NCI-H2227 (cell line): ENCODE measurements around the gene FEM1A.
A peak's percentile ranks its signal among the peaks of the same experiment; 100 is the strongest.
"Not testable (repeated sequence)": the region's sequence is repeated elsewhere in the genome, so short reads cannot be mapped to it uniquely, and the experiment has no call there.

Experiments
- DNase-seq: peaks from one replicate; lab custom pipeline; 2025; ENCODE audit not compliant: unreplicated experiment; lab: John Stamatoyannopoulos, UW

FEM1A gene

DNA sequence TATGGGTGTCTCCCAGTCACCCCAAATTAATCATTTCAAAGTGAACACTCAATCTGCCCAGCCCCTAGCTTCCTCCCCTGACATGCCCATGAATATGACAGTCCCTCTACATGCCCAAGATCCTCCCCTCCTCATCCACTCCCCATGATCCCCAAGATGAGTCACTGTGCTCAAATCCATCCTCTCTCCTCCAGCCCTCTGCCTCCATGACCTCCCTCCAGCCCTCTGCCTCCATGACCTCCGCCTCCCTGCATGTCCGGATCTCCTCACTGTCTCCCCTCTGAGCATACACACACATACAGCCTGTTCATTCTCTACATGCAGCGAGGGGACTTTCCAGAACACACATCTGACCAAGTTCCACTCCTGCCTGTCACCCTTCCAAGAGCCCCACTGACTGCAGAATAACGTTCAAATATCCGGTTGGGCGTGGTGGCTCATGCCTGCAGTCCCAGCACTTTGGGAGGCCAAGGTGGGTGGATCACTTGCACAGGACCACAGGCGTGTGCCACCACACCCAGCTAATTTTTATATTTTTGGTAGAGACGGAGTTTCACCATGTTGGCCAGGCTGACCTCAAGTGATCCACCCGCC is 18.4 kb upstream of the FEM1A start:
- DNase-seq = no peak

DNA sequence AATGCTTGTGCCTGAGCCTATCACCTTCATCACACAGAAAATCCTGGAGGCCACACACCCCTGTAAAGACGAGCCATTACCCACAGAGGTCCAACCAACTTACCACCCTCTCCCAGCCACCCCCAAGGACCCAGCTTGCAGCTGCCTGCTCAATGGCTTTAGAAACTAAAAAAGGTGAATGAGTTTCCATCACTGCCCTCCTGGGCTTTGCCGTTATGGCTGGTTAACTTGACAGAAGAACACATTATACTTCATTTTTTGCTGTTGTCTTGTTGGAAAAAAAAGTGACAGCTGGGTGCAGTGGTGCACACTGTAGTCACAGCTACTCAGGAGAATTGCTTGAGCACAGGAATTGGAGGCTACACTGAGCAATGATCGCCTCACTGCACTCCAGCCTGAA is 17.4 kb upstream of the FEM1A start:
- DNase-seq = no peak

DNA sequence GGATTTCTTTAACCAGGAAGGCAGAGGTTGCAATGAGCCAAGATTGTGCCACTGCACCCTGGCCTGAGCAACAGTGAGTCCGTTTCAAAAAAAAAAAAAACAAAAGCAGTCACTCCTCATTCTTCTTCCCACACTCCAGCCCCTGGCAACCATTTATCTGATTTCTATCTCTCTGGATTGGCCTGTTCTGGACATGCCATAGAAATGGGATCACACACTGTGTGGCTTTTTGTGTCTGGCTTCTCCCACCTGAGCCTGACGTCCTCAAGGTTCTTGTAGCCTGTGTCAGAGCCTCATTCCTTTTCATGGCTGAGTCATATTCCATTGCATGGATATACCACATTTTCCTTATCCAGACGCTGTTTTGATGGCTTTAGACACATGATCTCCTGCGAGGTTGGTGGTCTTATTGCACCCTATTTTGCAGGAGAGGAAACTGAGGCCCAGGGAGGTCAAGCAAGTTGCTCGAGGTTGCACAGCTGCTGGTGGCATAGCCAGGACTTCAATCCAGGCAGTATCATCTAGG is 15.8 kb upstream of the FEM1A start:
- no peak for DNase-seq

DNA sequence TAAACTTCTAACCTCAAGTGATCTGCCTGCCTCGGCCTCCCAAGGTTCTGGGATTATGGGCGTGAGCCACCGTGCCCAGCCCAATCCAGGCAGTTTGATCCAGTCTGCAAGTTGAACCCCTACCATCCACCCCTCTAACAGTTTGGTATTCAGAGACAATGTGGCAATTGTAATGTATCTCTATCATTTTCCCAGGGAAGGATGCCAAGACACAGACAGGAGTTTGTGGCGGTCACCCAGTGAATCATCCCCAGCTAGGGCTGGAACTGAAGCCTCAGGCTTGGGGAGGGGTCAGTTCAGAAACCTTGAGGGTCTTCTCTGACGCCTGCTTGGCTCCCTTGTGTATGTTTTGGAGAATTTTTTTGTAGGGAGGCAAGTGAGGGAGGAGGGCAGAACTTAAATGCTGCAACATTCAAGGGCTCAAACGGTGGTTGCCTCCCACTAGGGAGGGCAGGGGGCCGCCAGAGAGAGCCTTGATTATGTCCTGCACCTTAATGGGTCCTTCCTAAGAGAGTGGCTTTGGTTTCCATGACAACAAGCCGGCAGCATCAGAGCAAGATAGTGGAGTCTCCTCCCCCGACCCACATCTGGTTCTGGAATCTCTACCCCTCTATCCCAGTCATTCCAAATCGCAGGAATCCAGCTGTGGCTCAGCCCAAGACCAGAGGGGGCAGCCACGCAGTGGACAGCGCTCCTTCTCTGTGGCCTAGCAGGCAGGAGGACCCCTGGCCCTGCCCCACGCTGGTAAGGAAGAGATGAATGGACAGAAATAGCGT is 14.9 kb upstream of the FEM1A start:
- peak; percentile 87 for DNase-seq

DNA sequence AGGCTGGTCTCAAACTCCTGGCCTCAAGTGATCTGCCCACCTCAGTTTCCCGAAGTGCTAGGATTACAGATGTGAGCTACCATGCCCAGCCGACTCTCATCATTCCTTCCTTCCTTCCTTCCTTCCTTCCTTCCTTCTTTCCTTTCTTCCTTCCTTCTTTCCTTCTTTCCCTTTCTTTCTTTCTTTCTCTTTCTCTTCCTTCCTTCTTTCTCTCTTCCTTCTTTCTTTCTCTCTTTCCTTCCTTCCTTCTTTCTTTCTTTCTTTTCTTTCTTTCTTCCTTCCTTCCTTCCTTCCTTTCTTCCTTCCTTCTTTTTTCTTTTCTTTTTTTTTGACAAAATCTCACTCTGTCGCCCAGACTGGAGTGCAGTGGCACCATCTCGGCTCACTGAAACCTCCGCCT is 13.4 kb upstream of the FEM1A start:
- not testable (repeated sequence) for DNase-seq

DNA sequence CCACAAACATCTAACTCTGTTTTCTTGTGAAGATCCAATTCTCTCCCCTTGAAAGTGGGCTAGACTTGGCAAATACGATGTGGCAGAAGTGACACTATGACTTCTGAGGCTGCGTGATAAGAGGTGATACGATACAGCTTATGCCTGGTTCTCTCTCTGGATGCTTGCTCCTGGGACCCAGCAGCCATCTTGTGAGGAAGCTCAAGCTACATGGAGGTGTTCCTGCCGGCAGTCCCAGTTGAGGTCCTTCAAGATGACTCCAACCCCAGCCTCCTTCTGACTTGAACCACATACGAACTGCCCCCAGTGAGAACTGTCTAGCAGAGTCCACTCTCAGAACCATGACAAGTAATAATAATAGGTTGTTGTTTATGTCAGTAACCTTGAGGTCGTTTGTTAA is 10.7 kb upstream of the FEM1A start:
- DNase-seq = no peak

DNA sequence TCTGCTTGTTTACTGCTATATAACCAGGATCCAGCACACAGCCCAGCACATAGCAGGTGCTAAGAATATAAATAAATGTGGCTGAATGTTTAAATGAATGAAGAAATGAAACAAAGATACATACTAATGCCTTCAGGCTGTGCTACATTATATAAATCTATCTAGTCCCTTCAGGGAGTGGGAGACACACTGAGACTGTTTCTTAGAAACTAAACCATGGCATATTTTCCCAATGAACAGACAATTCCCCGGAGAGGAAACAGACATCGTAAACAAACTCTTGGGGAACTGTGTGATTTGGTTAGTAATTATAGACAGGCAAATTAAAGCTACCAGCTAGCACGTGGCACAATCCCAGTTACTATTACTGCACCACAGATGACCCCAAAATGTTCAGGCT is 9.7 kb upstream of the FEM1A start:
- no peak for DNase-seq

DNA sequence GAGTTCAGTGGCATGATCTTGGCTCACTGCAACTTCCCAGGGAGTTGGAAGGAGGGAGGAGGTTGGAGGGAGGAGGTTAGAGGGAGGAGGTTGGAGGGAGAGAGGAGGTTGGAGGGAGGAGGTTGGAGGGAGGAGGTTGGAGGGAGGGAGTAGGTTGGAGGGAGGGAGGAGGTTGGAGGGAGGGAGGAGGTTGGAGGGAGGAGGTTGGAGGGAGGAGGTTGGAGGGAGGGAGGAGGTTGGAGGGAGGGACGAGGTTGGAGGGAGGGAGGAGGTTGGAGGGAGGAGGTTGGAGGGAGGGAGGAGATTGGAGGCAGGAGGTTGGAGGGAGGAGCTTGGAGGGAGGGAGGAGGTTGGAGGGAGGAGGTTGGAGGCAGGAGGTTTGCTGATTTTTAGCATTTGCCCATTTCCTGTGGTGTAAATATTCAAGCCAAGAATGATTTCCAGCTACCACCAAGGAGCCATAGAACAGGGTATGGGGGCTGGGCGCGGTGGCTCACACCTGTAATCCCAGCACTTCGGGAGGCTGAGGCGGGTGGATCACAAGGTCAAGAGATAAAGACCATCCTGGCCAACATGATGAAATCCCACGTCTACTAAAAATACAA is 5.0 kb upstream of the FEM1A start:
- not testable (repeated sequence) for DNase-seq

DNA sequence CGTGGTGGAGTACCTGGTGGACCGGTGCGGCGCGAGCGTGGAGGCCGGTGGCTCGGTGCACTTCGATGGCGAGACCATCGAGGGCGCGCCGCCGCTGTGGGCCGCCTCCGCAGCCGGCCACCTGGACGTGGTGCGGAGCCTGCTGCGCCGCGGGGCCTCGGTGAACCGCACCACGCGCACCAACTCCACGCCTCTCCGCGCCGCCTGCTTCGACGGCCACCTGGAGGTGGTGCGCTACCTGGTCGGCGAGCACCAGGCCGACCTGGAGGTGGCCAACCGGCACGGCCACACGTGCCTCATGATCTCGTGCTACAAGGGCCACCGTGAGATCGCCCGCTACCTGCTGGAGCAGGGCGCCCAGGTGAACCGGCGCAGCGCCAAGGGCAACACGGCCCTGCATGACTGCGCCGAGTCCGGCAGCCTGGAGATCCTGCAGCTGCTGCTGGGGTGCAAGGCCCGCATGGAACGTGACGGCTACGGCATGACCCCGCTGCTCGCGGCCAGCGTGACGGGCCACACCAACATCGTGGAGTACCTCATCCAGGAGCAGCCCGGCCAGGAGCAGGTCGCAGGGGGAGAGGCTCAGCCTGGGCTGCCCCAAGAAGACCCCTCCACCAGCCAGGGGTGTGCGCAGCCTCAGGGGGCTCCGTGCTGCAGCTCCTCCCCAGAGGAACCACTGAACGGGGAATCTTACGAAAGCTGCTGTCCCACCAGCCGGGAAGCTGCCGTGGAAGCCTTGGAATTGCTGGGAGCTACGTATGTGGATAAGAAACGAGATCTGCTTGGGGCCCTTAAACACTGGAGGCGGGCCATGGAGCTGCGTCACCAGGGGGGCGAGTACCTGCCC is 708 bp downstream of the FEM1A start:
- DNase-seq = not testable (repeated sequence)

DNA sequence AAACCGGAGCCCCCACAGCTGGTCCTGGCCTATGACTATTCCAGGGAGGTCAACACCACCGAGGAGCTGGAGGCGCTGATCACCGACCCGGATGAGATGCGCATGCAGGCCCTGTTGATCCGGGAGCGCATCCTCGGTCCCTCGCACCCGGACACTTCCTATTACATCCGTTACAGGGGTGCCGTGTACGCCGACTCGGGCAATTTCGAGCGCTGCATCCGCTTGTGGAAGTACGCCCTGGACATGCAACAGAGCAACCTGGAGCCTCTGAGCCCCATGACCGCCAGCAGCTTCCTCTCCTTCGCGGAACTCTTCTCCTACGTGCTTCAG is 1.3 kb downstream of the FEM1A start:
- DNase-seq = not testable (repeated sequence)

DNA sequence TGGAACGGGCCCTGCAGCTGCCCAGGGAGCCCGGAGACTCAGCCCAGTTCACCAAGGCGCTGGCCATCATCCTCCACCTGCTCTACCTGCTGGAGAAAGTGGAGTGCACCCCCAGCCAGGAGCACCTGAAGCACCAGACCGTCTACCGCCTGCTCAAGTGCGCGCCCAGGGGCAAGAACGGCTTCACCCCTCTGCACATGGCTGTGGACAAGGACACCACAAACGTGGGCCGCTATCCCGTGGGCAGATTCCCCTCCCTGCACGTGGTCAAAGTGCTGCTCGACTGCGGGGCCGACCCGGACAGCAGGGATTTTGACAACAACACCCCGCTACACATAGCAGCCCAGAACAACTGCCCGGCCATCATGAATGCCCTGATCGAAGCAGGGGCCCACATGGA is 1.7 kb downstream of the FEM1A start:
- not testable (repeated sequence) for DNase-seq

DNA sequence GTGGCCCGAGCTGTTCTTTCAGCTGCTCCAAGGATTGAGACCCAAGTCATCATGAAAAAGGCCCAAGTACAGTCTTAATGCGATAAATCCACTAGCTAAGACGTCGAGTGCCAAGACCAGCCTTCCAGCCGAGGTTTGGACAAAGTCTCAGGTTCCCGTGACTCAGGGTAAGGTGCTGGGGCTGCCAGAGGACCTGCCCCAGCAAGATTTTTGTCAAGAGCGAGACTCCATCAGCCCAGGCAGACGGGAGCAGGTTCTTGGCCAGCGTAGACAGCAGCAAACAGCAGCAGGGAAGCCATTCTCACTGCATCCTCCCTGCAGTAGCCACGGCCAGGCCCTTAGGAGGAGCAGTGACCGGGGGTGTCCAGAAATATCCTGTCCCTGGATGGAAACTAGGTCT is 3.4 kb downstream of the FEM1A start:
- DNase-seq = no peak

DNA sequence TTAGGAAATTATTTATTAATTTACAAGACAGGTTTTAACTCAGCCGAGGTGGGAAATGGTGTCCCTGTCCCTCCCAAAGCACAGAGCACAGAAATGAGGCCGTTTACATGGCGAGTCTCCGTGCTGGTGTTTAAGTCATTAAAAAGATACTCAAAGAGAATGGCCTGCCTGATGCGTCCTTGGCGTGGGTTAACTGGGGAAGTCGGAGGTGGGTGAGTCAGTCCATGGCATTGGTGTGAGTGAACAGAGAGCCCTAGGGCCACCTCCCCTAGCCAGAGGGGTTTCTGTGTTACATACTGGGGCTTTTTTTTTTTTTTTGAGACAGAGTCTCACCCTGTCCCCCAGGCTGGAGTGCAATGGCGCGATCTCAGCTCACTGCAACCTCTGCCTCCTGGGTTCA is 3.9 kb downstream of the FEM1A start:
- no peak for DNase-seq

DNA sequence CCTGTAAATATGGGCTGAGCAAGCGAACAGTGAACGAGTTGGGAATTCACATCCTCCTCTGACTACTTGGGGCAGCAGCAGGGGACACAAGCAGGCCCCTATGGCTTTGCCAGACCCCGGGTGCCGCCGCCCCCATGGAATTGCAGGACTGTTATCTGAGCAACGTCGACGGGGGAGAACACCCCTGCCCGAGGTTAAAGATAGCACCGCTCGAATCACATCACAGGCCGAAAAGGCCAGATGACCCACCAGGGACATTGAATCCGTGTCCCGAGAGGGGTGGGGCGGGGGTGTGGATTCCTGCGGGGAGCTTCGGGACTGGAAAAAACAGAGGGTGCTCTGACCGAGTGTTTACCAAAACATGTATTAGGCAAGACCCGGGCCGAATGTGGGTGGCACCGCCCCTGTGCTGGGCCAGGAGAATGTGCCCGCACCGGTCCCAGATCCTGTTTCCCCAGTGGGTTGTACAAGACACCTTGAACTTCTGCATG is 9.1 kb downstream of the FEM1A start:
- no peak for DNase-seq

DNA sequence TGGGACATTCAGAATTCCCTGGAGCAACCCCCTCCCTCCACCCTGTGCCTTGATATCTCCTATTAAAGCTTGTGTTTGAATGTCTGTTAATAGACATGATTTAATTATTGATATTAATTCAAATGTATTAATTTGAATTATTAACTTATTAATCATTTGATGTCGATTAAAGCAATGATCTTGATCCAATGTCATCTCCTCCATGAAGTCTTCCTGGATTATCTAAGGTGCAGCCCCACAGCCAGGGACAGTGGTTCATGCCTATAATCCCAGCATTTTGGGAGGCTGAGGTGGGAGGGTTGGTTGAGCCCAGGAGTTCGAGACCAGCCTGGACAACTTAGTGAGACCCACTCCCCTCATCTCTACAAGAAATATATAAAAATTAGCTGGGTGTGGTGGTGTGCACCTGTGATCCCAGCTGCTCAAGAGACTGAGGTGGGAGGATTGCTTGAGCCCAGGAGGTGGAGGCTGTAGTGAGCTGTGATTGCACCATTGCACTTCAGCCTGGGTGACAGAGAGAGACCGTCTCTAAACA is 9.6 kb downstream of the FEM1A start:
- DNase-seq = no peak

DNA sequence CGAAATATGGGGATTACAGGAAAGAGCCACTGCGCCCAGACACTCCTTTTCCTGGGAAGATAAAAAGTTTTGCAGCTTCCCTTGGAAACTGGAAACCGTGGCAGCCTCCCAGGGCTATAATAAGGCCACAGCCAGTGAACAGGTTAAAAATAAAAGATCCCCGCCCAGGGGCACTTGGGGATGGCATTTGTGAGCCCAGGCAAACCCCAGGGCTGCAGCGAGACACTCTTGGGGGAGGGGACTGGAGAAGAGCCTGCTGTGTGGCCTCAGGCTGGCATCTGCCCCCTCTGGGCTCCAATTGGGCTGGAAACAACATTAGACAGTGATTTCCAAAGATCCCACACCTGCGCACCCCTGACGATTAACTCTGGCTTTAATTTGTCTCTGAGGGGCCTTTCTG is 11.2 kb downstream of the FEM1A start:
- DNase-seq = no peak

DNA sequence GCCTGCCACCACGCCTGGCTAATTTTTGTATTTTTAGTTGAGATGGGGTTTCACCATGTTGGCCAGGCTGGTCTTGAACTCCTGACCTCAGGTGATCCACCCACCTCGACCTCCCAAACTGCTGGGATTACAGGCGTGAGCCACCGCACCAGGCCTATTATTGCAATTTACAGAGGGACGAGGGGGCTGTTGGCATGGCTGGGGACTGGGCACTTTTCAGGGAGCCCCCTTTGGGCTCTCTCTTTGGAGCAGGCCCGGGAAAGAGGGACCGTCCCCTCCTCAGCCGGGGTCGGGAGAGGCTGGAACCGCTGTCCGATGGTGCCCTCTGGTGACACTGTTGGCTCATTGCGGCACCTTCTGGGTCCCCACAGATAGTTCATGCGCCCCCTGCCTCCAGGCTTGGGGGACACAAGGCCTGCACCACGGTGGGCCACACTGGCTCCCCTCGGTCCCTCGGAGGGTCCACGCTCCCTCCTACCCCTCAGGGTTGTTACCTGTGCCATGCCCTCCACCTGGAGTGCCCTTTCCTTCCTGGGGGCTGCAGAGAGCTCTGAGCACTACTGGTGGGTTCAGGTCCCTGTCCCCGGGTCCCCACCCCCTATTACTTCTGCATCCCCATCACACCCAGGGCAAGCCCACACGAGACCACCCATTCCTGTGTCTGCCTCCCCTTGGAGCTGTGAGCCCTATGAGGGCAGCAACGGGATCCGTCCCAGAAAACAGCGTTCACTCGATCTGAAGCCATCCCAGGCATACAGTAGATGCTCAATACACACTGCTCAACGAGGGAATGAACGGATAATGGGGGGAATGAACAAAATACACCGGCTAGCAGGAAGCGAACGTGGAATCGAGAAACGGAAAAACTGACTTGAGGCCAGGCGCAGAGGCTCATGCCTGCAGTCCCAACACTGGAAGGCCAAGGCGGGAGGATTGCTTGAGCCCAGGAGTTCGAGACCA is 12.5 kb downstream of the FEM1A start:
- peak; percentile 76 for DNase-seq

DNA sequence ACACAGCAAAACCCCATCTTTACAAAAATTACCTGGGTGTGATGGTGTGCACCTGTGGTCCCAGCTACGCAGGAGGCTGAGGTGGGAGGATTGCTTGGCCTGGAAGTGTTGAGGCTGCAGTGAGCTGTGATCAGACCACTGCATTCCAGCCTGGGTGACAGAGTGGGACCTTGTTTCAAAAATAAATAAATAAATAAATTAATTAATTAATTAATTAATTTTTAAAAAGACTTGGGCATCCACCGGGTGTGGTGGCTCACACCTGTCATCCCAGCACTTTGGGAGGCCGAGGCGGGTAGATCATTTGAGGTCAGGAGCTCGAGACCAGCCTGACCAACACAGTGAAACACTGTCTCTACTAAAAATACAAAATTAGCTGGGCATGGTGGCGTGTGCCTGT is 13.6 kb downstream of the FEM1A start:
- not testable (repeated sequence) for DNase-seq

DNA sequence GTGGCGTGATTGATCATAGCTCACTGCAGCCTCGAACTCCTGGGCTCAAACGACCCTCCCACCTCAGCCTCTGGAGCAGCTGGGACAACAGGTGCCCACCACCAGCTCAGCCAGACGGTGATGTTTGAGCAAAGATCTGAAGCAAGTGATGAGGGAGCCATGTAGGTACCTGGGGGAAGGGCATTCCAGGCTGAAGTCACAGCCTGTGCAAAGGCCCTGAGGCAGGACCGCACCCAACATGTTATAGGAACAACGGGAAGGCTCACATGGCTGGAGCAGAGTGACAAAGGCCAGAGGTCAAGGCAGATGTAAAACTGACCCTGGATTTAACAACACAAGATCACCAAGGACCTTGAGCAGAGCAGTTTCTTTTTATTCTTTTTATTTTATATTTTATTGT is 14.8 kb downstream of the FEM1A start:
- no peak for DNase-seq

DNA sequence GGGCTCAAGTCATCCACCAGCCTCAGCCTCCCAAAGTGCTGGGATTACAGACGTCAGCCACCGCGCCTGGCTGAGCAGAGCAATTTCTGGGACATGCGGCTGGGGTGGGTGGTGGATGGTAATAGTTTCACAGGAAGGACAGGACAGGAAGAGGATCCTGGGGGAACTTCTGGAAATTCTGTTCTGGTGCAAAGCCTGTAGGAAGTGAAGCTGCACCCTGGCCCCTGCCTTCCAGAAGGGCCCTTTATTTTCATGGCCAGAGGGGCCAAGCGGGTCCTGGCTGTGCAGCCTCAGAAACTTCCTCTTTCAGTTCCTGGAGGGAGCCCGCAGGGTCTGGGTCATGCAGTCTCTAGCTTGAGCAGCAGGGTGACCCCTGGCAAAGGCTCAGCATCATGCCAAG is 15.7 kb downstream of the FEM1A start:
- DNase-seq = no peak
